ENCODE results near the gene ZNF653.
"Not testable (repeated sequence)": the region's sequence is repeated elsewhere in the genome, so short reads cannot be mapped to it uniquely, and the experiment has no call there.

- not testable (repeated sequence) for TF ChIP-seq POLR2A, CTCF (IDR thresholded peaks at IDR 0.05)
Observed at GRCh38 chr19:11468266-11468845, 37.3 kb downstream of the ZNF653 start.

Data from thyroid gland (tissue), 4 donors.